Kidney tubule cell (primary cell): ENCODE measurements around the gene TOPORS.
"Not testable (repeated sequence)": the region's sequence is repeated elsewhere in the genome, so short reads cannot be mapped to it uniquely, and the experiment has no call there.

Experiments
- DNase-seq: peaks from one replicate; pipeline ENCODE4 v3.0.0-alpha.2; 2018; ENCODE audit warnings: low spot score

Gene TOPORS

GRCh38 chr9:32552172-32552872 lies at the start of gene TOPORS, which contains the start of gene SMIM27:
Gene TOPORS (minus strand): TSS chr9:32552586. CDS start chr9:32552436, 150 bp downstream.
Gene SMIM27 (plus strand): TSS chr9:32552327. CDS start chr9:32552435, 108 bp downstream.
- DNase-seq = peak; percentile 91

DNA sequence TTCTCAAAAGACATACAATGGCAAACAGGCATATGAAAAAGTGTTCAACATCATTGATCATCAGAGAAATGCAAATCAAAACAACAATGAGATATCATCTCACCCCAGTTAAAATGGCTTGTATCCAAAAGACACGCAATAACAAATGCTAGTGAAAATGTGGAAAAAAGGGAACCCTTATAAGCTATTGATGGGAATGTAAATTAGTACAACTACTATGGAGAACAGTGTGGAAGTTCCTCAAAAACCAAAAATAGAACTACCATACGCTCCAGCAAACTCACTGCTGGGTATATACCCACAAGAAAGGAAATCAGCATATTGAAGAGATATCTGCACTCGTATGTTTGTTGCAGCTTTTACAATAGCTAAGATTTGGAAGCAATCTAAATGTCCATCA lies 46.6 kb upstream of the TOPORS start:
- not testable (repeated sequence) for DNase-seq

- DNase-seq = no peak
Measured at GRCh38 chr9:32596936-32597335, 44.5 kb upstream of the TOPORS start.

DNA sequence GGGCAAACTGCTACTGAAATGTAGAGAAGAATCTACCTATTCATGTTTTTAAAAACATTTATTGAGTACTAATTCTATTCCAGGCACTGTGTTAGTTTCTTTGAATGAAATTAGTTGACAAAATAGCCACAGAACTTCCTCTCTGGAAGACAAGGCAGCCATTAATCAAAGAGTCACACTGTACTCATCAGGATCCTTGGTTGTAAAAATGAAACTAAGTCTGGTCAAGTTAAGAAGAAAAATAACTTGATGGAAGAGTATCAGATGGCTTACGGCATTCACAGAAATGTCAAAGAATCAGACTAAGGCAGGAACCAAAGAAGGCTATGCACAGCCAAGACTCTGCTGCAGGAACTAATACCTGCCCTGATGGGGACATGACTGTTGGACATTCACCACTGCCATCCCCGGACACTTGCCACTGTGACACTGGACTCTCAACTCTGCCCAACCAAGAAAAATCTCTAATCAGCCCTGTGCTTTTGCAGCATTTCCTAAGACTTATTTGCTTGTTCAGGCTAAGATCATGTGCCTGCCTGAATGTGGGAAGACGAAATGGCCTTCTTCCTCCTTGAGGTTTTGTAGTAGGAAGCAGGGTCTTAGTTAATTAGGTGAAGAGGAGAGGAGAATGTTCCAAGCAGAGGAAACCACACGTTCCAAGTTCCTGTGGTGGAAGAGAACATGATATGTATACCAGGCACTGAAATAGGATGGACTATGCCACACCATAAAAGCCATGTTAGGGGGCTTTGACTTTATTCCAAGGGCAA lies 43.9 kb upstream of the TOPORS start:
- no peak for DNase-seq

DNA sequence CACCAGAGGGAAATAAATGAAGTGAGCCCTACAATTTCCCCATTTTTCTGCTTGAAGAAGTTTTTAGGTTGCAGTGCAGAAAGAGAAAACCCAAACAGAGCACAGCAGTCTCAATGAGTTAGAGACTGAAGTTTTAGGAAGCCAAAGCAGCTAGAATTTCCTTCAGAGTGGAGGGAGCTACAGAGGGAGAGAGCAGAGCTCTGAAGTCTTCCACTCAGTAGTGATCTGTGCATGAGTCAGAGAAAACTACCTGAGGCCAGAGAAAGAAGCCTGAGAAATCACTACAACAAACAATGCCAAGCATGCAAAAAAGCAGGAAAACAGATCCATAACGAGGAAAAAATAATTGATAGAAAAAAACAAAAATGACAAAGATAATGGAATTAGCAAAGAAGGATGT lies 38.5 kb upstream of the TOPORS start:
- peak; percentile 30 for DNase-seq

DNA sequence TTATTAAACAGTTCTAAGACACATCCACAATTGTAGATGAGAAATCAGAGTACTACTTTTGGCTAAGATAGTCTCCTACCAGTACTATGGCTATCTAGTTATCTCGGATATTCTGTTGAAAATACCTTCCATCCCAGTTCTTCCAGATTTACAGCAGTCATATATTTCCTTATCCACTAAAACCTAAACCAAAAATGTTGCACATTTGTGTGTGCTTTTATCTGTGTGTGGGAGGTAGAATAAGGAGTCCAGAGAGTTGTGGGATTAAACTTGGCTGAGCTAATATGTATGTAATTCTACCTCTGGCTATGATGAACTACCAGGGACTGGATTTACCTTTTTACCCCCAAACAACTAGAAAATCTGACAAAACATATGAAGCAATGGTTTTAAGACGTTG lies 38.1 kb upstream of the TOPORS start:
- no peak for DNase-seq

DNA sequence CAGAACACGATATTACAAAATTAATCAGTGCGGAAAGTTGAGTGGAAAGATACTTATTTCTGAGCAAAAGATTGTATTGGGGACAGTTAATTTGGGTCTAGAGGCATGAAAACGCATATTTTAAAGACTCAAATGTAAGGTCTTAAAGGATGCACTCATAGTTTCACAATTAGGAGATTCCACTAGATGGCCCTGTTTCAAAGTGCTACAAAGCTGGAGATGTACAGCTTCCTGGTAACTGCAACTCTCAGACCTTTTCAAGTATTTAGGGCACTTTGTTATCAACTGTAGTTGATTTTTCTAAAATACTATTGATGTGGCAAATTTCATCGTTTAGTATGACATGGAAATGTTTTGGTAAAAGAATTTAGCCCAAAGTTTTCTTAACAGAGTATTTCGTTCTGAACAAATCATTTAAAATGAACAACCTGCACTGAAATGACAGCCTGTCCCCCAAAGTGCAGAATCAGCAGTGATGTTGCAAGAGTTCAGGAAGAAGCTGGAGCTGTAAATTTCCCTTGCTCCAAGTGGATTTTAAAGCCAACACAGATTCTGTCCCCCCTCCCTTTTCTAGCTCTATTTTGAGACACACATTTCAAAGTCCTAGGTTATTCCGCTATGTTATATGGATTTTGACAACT lies 36.8 kb upstream of the TOPORS start:
- peak; percentile 51 for DNase-seq

DNA sequence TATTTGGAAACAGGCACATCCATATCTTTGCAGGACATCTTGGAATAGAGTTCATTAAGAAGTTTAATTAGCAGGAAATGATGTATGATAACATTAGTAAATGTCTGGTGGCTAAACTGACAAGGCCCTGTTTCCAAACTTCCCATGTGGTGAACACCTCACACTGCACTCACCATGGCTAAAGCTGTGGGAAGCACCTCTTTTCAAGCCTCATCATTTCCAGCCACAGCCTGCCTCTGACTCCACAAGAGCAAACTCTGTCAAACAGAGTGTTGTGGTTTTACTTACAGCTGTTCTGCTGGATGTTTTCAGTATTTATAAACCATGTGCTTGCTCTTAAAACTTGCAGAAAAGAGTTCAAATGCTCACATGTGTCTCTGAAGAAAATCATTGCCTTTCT lies 35.5 kb upstream of the TOPORS start:
- DNase-seq = no peak

- DNase-seq = peak; percentile 21
Measured at GRCh38 chr9:32584784-32585183, 32.4 kb upstream of the TOPORS start.

GRCh38 chr9:32581512-32582143 lies 29.2 kb upstream of the TOPORS start:
- DNase-seq = peak; percentile 56

- DNase-seq = peak; percentile 9
Measured at GRCh38 chr9:32580631-32581300, 28.4 kb upstream of the TOPORS start.

- DNase-seq = peak; percentile 58
Measured at GRCh38 chr9:32579706-32580331, 27.4 kb upstream of the TOPORS start.

DNA sequence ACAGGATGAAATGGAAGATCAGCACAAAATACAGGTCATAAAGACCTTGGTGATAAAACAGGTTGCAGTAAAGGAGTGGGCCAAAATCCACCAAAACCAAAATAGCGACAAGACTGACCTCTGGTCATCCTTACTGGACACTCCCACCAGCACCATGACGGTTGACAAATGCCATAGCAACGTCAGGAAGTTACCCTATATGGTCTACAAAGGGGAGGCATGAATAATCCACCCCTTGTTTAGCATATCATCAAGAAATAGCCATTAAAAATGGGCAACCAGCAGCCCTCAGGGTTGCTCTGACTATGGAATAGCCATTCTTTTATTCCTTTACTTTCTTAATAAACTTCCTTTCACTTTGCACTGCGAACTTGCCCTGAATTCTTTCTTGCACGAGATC lies 26.6 kb upstream of the TOPORS start:
- no peak for DNase-seq

DNA sequence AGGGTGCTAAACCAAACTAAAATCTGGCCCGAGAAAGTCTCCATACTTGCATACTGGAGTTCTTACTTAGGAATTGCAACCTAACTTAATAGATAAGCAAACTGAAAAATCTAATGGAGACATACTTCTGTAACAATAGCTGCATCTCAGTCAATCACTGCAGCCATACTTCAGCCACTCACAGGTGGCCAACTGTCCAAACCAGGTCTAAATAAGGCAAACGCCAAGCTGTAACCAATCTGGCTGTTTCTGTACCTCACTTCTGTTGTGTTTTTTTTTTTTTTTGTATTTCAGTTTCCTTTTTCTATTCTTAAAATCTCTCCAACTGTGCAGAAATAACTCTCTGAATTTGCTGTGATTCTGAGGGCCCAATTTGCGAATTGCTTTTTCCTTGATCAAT lies 24.9 kb upstream of the TOPORS start:
- no peak for DNase-seq

GRCh38 chr9:32574858-32575257 lies 22.5 kb upstream of the TOPORS start:
- DNase-seq = no peak

DNA sequence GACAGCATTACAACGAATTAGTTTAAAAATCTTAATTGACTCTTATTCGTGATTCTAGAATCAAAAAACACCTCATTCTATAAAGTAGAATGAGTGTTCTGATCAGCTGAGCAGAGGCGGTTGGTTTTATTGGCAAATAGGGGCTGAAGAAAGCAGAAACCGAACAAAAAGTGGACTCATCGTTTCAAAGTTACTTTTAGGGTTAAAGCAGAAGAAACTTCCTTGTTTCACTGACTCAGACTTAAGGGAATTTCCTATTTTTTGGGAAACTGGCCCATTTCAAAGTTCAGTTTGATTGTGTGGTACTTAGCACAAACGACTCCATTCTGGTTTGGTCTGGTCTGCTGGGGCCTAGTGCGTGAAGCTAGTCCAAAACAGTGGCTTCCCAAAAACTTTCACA lies 21.4 kb upstream of the TOPORS start:
- no peak for DNase-seq

- DNase-seq = peak; percentile 92
Measured at GRCh38 chr9:32572900-32573523, 20.6 kb upstream of the TOPORS start, which contains the start of gene NDUFB6. Gene NDUFB6 (minus strand): TSS chr9:32573159. CDS start chr9:32573060, 99 bp downstream.

DNA sequence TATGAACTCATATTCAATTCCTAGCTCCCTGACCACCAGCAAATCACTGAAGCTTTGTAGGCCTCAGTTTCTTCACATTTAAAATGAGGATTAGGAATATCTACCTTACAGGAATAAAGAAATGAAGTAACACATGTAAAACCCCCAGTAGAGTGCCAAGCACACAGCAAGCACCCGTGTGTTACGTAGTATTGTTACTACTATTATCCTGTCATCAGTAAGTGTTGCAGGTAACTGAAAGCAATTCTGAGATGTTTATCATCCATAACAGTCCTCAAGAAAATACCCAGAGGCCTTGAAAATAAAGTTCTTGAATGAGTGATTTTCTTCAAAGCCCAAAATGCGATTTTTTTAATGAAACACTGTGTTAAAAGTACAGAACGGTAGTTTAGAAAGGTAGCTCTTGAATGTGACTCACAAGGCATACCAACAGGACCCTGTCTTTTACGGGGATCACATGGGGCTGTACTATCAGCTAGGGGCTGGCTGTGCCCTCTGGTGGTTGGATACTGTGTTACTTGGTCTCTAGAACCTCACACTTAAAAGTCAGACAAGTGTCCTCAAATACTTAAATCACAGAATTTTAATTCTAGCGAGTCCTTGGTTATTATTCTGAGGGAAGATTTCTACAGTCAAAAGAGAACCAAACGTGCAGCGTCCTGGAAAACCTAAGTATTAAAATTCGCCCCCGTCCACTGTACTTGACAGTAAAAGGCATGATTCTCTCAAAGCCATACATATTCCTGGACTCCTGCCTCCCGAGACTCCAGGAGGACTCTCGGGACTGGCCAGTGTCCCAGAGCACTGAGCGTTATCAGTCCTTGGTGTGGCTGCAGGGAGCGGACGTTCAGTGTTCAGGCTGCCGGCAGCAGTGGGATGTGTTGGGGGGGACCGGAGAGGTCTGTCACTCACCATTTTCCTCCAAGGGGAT lies 19.8 kb upstream of the TOPORS start:
- peak; percentile 81 for DNase-seq

DNA sequence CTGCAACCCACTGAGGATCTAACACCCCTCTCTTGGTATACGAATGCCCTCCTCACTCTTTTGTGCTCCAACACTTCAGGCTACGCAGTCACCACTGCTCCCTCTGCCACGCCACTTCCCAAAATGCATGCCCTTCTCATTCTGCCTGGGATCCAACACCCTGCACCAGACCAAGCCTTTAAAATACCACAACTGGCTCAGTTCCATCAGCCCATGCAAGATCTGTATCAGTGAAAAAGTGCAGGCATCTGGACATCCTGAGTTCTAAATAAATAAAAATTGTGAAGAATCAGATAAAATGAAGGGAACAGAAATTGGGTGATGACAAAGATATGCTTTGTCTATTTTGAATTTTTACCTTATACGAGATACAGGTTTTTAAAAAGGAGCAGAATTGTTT lies 17.9 kb upstream of the TOPORS start:
- no peak for DNase-seq

DNA sequence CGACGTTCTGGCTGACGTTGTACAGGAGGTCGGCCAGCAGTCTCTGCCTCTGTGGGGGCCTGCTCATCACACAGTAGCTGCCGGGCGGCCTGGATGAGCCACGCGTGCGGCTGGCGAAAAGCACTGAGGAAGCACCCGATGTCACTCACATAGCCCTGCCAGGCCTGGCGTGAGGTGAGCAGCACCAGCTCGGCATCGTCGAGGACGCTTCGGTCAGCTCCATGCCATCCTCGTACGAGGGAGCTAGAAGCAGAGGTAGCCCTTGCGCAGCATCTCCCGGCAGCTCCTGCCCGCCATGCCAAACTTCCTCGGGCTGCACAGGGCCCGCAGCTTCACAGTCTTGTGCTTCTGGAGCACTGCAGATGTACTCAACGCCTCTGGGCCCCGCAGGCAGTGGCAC lies 14.4 kb upstream of the TOPORS start:
- no peak for DNase-seq
